ENCODE data around the gene MKNK1. TPM values are rescaled to one million over a fixed set of nuclear protein-coding genes. Genes with fewer than 3 reads are reported as not detected.

The MKNK1 gene
- total RNA-seq, 1 experiment from 2014 or later, result 22.7 TPM

GRCh38 chr1:46545784-46546183, 58.3 kb downstream of the MKNK1 start:
- Mint-ChIP-seq H3K4me3 (ENCODE audit: unreplicated experiment) (no peak overlapping the region), H3K4me1 (ENCODE audit: low read depth, unreplicated experiment) (no peaks in the 10 kb centered on the region), H3K9me3 (ENCODE audit: unreplicated experiment) (no peaks in the 10 kb centered on the region), H3K36me3 (ENCODE audit: insufficient read depth, unreplicated experiment) (no peaks in the 10 kb centered on the region), H3K27me3 (ENCODE audit: insufficient read depth, unreplicated experiment) (peaks cover 6% of the 10 kb centered on the region), H3K27ac (ENCODE audit: unreplicated experiment) (no peak overlapping the region)
- TF ChIP-seq CTCF (IDR thresholded peaks at IDR 0.05; ENCODE audit: insufficient read depth in 1 of 2, low read depth in 1 of 2, low read length in 1 of 2, severe bottlenecking in 1 of 2, unreplicated experiment in 1 of 2), result no peak
- POLR2A ChIA-PET, result no interaction called here
- CTCF ChIA-PET, result interaction anchor here (0.6 kb wide), 1 partner anchor 10 kb away, joined by 3 read pairs; no protein-coding TSS in a partner anchor
- no peaks in the 10 kb centered on the region for H3K36me3 ChIP-seq (ENCODE audit: control insufficient read depth, insufficient read depth, low read length)
- no peaks in the 10 kb centered on the region for H3K27me3 ChIP-seq (replicated peaks; ENCODE audit: control insufficient read depth, insufficient read depth, low read length)
- no peaks in the 10 kb centered on the region for H3K9me3 ChIP-seq
- H3K4me1 ChIP-seq, result no peaks in the 10 kb centered on the region
- intact Hi-C loops (cut with micrococcal nuclease; ENCODE audit: unreplicated experiment), result no loop called here
- H3K4me3 ChIP-seq (ENCODE audit: low read depth, low read length), result no peak overlapping the region
- DNase-seq, result no peak
- BruUV-seq (replicated peaks), result no TSS peak

DNA sequence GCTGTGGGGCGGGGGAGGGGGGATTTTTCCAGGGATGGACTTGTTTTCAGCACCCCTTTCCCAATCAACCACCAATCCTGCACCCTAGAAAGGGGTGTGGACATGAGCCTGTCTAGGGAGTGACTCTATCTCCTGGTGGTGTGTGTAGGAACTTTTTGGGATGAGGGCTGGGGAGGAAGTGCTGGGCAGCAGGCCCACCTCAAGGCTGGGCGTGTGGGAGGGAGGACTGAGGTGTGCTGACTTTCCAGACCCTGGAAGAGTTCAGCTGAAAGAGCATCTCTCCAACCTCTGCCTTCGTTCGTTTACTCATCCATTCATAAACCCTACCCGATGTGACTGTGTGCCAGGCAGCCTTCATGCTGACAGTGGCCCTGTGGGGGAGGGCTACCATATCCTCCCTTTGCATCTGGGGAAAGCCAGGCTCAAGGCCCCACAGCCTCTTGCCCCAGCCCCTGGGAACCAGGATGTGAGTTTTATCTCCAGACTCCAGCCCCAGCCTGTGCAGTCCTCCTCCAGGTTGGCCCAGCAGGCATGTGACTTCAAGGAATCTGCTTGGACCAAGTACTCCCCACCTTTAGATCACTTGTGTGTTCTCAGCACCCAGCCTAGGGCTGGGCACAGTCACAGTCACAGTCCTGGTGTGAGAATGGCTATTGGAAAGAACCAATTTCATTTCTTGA, 59.4 kb downstream of the MKNK1 start:
- ChIA-PET CTCF (interaction anchor here (1.8 kb wide), 1 partner anchor 9 kb away, joined by 4 read pairs; a partner anchor contains a TSS), POLR2A (no interaction called here)
- Histone ChIP-seq H3K4me3 (ENCODE audit: low read depth, low read length) (no peak overlapping the region), H3K4me1 (no peaks in the 10 kb centered on the region), H3K36me3 (ENCODE audit: control insufficient read depth, insufficient read depth, low read length) (no peaks in the 10 kb centered on the region), H3K27me3 (replicated peaks; ENCODE audit: control insufficient read depth, insufficient read depth, low read length) (no peaks in the 10 kb centered on the region), H3K9me3 (no peaks in the 10 kb centered on the region)
- no peak overlapping the region for H3K27ac Mint-ChIP-seq (ENCODE audit: unreplicated experiment)
- peaks cover 6% of the 10 kb centered on the region for H3K27me3 Mint-ChIP-seq (ENCODE audit: insufficient read depth, unreplicated experiment)
- no peak overlapping the region for H3K4me3 Mint-ChIP-seq (ENCODE audit: unreplicated experiment)
- no peak for DNase-seq
- intact Hi-C loops (cut with micrococcal nuclease; ENCODE audit: unreplicated experiment), result no loop called here
- no TSS peak for BruUV-seq (replicated peaks)
- no peaks in the 10 kb centered on the region for H3K36me3 Mint-ChIP-seq (ENCODE audit: insufficient read depth, unreplicated experiment)
- no peaks in the 10 kb centered on the region for H3K4me1 Mint-ChIP-seq (ENCODE audit: low read depth, unreplicated experiment)
- no peaks in the 10 kb centered on the region for H3K9me3 Mint-ChIP-seq (ENCODE audit: unreplicated experiment)
- TF ChIP-seq CTCF (IDR thresholded peaks at IDR 0.05; ENCODE audit: insufficient read depth in 1 of 2, low read depth in 1 of 2, low read length in 1 of 2, severe bottlenecking in 1 of 2, unreplicated experiment in 1 of 2), result no peak

- H3K36me3 Mint-ChIP-seq (ENCODE audit: insufficient read depth, unreplicated experiment), result no peaks in the 10 kb centered on the region
- H3K36me3 ChIP-seq (ENCODE audit: control insufficient read depth, insufficient read depth, low read length), result no peaks in the 10 kb centered on the region
- ChIA-PET POLR2A (no interaction called here), CTCF (interaction anchor here (1.8 kb wide), 1 partner anchor 9 kb away, joined by 4 read pairs; a partner anchor contains a TSS)
- no peak overlapping the region for H3K4me3 Mint-ChIP-seq (ENCODE audit: unreplicated experiment)
- no peaks in the 10 kb centered on the region for H3K4me1 ChIP-seq
- no TSS peak for BruUV-seq (replicated peaks)
- H3K9me3 ChIP-seq, result no peaks in the 10 kb centered on the region
- H3K27me3 ChIP-seq (replicated peaks; ENCODE audit: control insufficient read depth, insufficient read depth, low read length), result no peaks in the 10 kb centered on the region
- intact Hi-C loops (cut with micrococcal nuclease; ENCODE audit: unreplicated experiment), result no loop called here
- H3K9me3 Mint-ChIP-seq (ENCODE audit: unreplicated experiment), result no peaks in the 10 kb centered on the region
- no peak for DNase-seq
- TF ChIP-seq CTCF (IDR thresholded peaks at IDR 0.05; ENCODE audit: insufficient read depth in 1 of 2, low read depth in 1 of 2, low read length in 1 of 2, severe bottlenecking in 1 of 2, unreplicated experiment in 1 of 2), result no peak
- H3K4me3 ChIP-seq (ENCODE audit: low read depth, low read length), result no peak overlapping the region
- H3K27me3 Mint-ChIP-seq (ENCODE audit: insufficient read depth, unreplicated experiment), result peaks cover 6% of the 10 kb centered on the region
- no peaks in the 10 kb centered on the region for H3K4me1 Mint-ChIP-seq (ENCODE audit: low read depth, unreplicated experiment)
- H3K27ac Mint-ChIP-seq (ENCODE audit: unreplicated experiment), result no peak overlapping the region
Observed at GRCh38 chr1:46543761-46544560, 60.1 kb downstream of the MKNK1 start.
